Activated naive CD8-positive, alpha-beta T cell treated with anti-CD3 and anti-CD28 coated beads, Interleukin-2, amount 10 ng/mL, durations not matched to agents 7 days and 5 days (primary cell): Measurements from ENCODE around the gene CFB. TPM values are rescaled to one million over a fixed set of nuclear protein-coding genes. Genes with fewer than 3 reads are reported as not detected.
"Not testable (repeated sequence)": the region's sequence is repeated elsewhere in the genome, so short reads cannot be mapped to it uniquely, and the experiment has no call there.

Experiments used
- ATAC-seq: fragments of 150-1000 bp; cut with Tn5 transposase; one replicate; pipeline ENCODE4 v1.10.0; 2021; ENCODE audit warnings: low read depth, moderate library complexity
- POLR2A ChIA-PET: fragments of 350-600 bp; sonication (Branson Sonifier 250); formaldehyde crosslinking; loops from one replicate; lab custom pipeline; 2021; ENCODE audit warnings: antibody characterized with exemption; lab: Charles Lee
- DNase-seq: peaks from one replicate; pipeline ENCODE4 v3.0.0; 2021
- H3K27ac Mint-ChIP-seq: one replicate; pipeline ENCODE4 v1.8.0; 2022; ENCODE audit warnings: mild to moderate bottlenecking, mixed read lengths
- H3K27me3 Mint-ChIP-seq: one replicate; pipeline ENCODE4 v1.8.0; 2022; ENCODE audit warnings: mild to moderate bottlenecking, moderate library complexity, mixed read lengths
- H3K36me3 Mint-ChIP-seq: one replicate; pipeline ENCODE4 v1.8.0; 2021; ENCODE audit warnings: mild to moderate bottlenecking, mixed read lengths
- H3K4me1 Mint-ChIP-seq: one replicate; pipeline ENCODE4 v1.8.0; 2021; ENCODE audit warnings: mixed read lengths
- H3K4me3 Mint-ChIP-seq: one replicate; pipeline ENCODE4 v1.8.0; 2022; ENCODE audit warnings: mild to moderate bottlenecking, moderate library complexity, mixed read lengths
- H3K9me3 Mint-ChIP-seq: one replicate; pipeline ENCODE4 v1.8.0; 2021; ENCODE audit warnings: mixed read lengths
- total RNA-seq, 2 experiments: library from RNA; stranded (reverse); gene quantifications; one replicate each; pipeline ENCODE4 v1.2.3, GENCODE V29; 2021

CFB gene
- total RNA-seq, 2 experiments from 2014 or later, result 1.2 to 2.1 TPM

DNA sequence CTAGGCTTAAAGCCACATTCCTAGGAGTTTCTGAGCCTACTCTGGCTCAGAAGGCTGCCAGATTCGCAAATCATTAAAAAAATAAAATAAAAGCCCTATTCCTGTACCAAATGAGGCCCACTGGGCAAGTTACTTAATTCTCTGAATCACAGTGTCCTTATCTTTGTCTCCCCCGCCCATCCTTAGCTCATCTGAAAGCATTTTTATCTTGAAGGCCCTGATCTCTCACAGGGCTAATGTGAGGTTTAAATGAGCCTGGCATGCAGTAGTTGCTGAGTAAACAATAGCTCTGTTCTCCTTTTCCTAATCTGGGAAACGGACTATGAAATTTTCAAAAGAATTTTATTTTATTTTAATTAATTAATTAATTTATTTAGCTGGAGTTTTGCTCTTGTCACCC is 41.9 kb upstream of the CFB start:
- POLR2A ChIA-PET, result interaction anchor here (0.9 kb wide), 1 partner anchor 9 kb away, joined by 3 read pairs; no protein-coding TSS in a partner anchor
- H3K27me3 Mint-ChIP-seq, result peaks cover 12% of the 10 kb centered on the region
- H3K4me1 Mint-ChIP-seq, result peaks cover 18% of the 10 kb centered on the region
- no peak overlapping the region for H3K27ac Mint-ChIP-seq
- no peaks in the 10 kb centered on the region for H3K9me3 Mint-ChIP-seq
- DNase-seq (no peak), ATAC-seq (no peak)
- peaks cover 2% of the 10 kb centered on the region for H3K36me3 Mint-ChIP-seq
- H3K4me3 Mint-ChIP-seq, result no peak overlapping the region

DNA sequence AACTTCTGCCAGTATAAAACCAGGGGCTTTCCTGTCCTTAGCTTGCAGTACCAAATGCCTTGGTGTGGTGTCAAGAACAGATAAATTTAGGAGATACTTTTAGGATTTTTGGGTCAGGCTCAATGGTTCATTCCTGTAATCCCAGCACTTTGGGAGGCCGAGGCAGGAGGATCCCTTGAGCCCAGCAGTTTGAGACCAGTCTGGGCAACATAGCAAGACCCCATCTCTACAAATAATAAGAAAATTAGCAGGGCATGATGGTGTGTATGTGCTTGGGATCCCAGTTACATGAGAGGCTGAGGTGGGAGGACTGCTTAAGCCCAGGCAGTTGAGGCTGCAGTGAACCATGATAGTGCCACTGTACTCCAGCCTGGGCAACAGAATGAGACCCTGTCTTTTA is 40.9 kb upstream of the CFB start:
- Mint-ChIP-seq H3K36me3 (no peaks in the 10 kb centered on the region), H3K27ac (no peak overlapping the region), H3K4me3 (no peak overlapping the region), H3K27me3 (peaks cover 19% of the 10 kb centered on the region), H3K9me3 (no peaks in the 10 kb centered on the region), H3K4me1 (peaks cover 8% of the 10 kb centered on the region)
- no peak for DNase-seq
- no peak for ATAC-seq
- POLR2A ChIA-PET, result no interaction called here

GRCh38 chr6:31906122-31906521 is 39.8 kb upstream of the CFB start:
- Mint-ChIP-seq H3K27me3 (peaks cover 24% of the 10 kb centered on the region), H3K4me3 (no peak overlapping the region), H3K9me3 (no peaks in the 10 kb centered on the region), H3K27ac (no peak overlapping the region), H3K36me3 (no peaks in the 10 kb centered on the region), H3K4me1 (peaks cover 8% of the 10 kb centered on the region)
- DNase-seq (no peak), ATAC-seq (no peak)
- POLR2A ChIA-PET, result no interaction called here

GRCh38 chr6:31906727-31907126 is 39.2 kb upstream of the CFB start:
- H3K9me3 Mint-ChIP-seq, H3K4me3 Mint-ChIP-seq, H3K36me3 Mint-ChIP-seq, POLR2A ChIA-PET, ATAC-seq, H3K27ac Mint-ChIP-seq, H3K4me1 Mint-ChIP-seq, DNase-seq: not testable (repeated sequence)
- peaks cover 24% of the 10 kb centered on the region for H3K27me3 Mint-ChIP-seq

GRCh38 chr6:31907158-31907813 is 38.6 kb upstream of the CFB start:
- no peak for ATAC-seq
- H3K4me1 Mint-ChIP-seq, result peaks cover 8% of the 10 kb centered on the region
- no peaks in the 10 kb centered on the region for H3K36me3 Mint-ChIP-seq
- no peak overlapping the region for H3K27ac Mint-ChIP-seq
- POLR2A ChIA-PET, result no interaction called here
- H3K4me3 Mint-ChIP-seq, result no peak overlapping the region
- H3K27me3 Mint-ChIP-seq, result peaks cover 25% of the 10 kb centered on the region
- no peak for DNase-seq
- H3K9me3 Mint-ChIP-seq, result no peaks in the 10 kb centered on the region

DNA sequence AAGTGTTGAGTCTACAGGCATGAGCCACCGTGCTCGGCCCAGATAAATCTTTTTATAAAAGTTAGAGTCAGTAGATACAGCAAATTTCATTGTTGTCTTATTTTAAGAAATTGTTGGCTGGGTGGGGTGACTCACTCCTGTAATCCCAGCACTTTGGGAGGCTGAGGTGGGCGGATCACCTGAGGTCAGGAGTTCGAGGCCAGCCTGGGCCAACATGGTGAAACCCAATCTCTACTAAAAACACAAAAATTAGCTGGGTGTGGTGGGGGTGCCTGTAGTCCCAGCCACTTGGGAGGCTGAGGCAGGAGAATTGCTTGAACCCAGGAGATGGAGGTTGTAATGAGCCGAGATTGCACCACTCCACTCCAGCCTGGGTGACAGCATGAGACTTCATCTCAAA is 37.6 kb upstream of the CFB start:
- not testable (repeated sequence) for DNase-seq, H3K27ac Mint-ChIP-seq, H3K36me3 Mint-ChIP-seq, H3K9me3 Mint-ChIP-seq, H3K4me1 Mint-ChIP-seq, ATAC-seq, H3K4me3 Mint-ChIP-seq
- POLR2A ChIA-PET, result interaction anchor here (1.0 kb wide), 1 partner anchor 13 kb away, joined by 4 read pairs; no protein-coding TSS in a partner anchor
- peaks cover 26% of the 10 kb centered on the region for H3K27me3 Mint-ChIP-seq

DNA sequence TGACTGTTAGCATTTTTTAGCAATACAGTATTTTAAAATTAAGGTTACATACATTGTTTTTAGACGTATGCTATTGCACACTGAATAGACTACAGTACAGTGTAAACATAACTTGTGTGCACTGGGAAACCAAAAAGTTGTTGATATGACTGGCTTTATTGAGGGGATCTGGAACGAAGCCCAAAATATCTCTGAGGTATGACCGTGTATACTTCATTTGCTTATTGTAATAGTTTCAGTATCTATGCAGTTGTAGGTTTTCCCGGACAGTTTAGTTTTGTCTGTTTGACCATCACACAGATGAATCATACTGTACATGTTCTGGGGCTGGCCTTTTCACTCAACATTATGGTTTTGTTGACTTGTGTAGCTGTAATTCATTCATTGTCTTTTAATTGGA is 37.1 kb upstream of the CFB start:
- POLR2A ChIA-PET, result interaction anchor here (1.0 kb wide), 1 partner anchor 12 kb away, joined by 4 read pairs; no protein-coding TSS in a partner anchor
- Mint-ChIP-seq H3K27ac (no peak overlapping the region), H3K4me3 (no peak overlapping the region), H3K27me3 (peaks cover 26% of the 10 kb centered on the region), H3K36me3 (no peaks in the 10 kb centered on the region), H3K9me3 (no peaks in the 10 kb centered on the region), H3K4me1 (peaks cover 2% of the 10 kb centered on the region)
- no peak for DNase-seq
- no peak for ATAC-seq

GRCh38 chr6:31909298-31909697 is 36.6 kb upstream of the CFB start:
- not testable (repeated sequence) for H3K4me3 Mint-ChIP-seq, H3K9me3 Mint-ChIP-seq, ATAC-seq, H3K36me3 Mint-ChIP-seq, H3K27ac Mint-ChIP-seq, DNase-seq, H3K4me1 Mint-ChIP-seq
- POLR2A ChIA-PET, result interaction anchor here (1.0 kb wide), 1 partner anchor 12 kb away, joined by 4 read pairs; no protein-coding TSS in a partner anchor
- peaks cover 26% of the 10 kb centered on the region for H3K27me3 Mint-ChIP-seq

GRCh38 chr6:31911826-31912585 is 33.9 kb upstream of the CFB start:
- POLR2A ChIA-PET, result no interaction called here
- Mint-ChIP-seq H3K27me3 (peaks cover 17% of the 10 kb centered on the region), H3K4me3 (no peak overlapping the region), H3K27ac (no peak overlapping the region), H3K4me1 (peaks cover 2% of the 10 kb centered on the region), H3K36me3 (no peaks in the 10 kb centered on the region), H3K9me3 (no peaks in the 10 kb centered on the region)
- ATAC-seq (no peak), DNase-seq (no peak)

DNA sequence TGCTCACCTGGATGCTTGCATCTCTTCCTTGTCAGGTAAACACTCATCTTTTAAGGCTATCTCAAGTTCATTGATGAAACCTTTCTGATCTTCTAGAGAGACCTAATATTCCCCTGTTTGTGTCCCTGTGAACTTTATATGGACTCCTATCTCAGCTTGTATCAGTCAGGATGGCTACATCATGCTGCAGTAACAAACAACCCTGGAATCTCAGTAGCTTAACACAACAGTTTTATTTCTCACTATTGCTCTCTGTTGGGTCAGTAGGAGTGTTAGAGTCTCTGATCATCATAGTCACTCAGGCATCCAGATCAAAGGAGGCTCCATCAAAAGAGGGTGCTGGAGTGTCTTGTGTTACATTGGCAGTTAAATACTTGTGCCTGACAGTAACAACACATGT is 30.5 kb upstream of the CFB start:
- Mint-ChIP-seq H3K4me1 (no peaks in the 10 kb centered on the region), H3K36me3 (no peaks in the 10 kb centered on the region), H3K4me3 (no peak overlapping the region), H3K27ac (no peak overlapping the region), H3K9me3 (no peaks in the 10 kb centered on the region), H3K27me3 (peaks cover 5% of the 10 kb centered on the region)
- POLR2A ChIA-PET, result no interaction called here
- ATAC-seq (no peak), DNase-seq (no peak)

- Mint-ChIP-seq H3K9me3 (no peaks in the 10 kb centered on the region), H3K27ac (no peak overlapping the region), H3K4me1 (no peaks in the 10 kb centered on the region), H3K36me3 (no peaks in the 10 kb centered on the region), H3K4me3 (no peak overlapping the region), H3K27me3 (peaks cover 3% of the 10 kb centered on the region)
- no peak for DNase-seq
- POLR2A ChIA-PET, result no interaction called here
- ATAC-seq, result no peak
These were observed 30.1 kb upstream of the CFB start for GRCh38 chr6:31915756-31916155.

DNA sequence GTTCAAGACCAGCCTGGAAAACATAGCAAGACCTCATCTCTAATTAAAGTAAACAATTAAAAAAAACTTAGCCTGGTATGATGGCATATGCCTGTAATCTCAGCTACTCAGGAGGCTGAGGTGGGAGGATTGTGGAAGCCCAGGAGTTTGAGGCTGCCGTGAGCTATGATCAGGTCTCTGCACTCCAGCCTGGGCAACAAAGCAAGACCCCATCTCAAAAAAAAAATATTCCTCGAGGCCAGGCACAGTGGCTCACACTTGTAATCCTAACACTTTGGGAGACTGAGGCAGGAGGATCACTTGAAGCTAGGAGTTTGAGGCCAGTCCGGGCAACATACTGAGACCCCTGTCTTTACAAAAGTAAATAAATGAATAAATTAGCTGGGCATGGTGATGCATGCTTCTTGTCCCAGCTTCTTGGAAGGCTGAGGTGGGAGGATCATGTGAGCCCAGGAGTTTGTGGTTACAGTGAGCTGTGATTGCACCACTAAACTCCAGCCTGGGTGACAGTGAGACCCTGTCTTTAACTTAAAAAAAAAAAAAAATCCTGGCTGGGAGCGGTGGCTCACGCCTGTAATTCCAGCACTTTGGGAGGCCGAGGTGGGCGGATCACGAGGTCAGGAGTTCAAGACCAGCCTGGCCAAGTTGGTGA is 27.7 kb upstream of the CFB start:
- Mint-ChIP-seq H3K27me3 (no peaks in the 10 kb centered on the region), H3K4me1 (no peaks in the 10 kb centered on the region), H3K27ac (no peak overlapping the region), H3K9me3 (no peaks in the 10 kb centered on the region), H3K4me3 (no peak overlapping the region), H3K36me3 (no peaks in the 10 kb centered on the region)
- ATAC-seq (no peak), DNase-seq (no peak)
- POLR2A ChIA-PET, result no interaction called here

DNA sequence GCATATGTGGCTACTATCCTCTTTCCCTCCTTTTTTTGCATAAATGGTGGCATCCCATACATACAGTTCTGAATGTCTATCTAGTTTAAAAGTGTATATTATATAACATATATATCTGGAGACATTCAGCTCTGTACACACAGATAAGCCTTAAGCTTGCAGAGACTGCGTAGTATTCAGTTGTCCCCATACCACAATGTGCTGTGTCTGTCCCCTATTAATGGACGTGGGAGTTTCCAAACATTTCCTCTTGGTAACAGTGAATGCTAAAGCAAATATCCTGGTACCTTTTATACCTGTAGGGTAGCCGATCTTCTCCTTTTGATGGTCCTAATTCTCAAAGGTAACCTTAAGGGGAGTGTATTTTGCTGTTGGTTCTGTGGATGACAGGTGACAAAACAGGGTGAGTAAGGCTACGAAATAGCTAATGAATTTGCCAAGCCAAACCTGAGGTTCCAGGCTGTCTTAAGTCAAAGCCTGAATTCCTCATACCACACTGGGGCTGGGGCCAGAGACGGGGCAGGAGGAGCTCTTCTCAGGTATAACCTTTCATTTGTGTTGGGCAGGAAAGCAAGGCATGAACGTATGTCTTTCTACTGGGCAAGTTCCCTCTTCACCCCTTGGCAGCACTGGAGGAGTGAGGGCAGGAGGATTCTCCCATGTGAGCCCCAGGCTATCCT is 26.1 kb upstream of the CFB start:
- H3K4me1 Mint-ChIP-seq, result no peaks in the 10 kb centered on the region
- POLR2A ChIA-PET, result interaction anchor here (0.7 kb wide), 1 partner anchor 22 kb away, joined by 3 read pairs; the partner anchor contains the start of gene EHMT2
- no peaks in the 10 kb centered on the region for H3K36me3 Mint-ChIP-seq
- no peak for DNase-seq
- ATAC-seq, result no peak
- H3K27ac Mint-ChIP-seq, result no peak overlapping the region
- no peaks in the 10 kb centered on the region for H3K9me3 Mint-ChIP-seq
- H3K4me3 Mint-ChIP-seq, result no peak overlapping the region
- H3K27me3 Mint-ChIP-seq, result peaks cover 2% of the 10 kb centered on the region
